HepG2 (cell line): Measurements from ENCODE around the gene TKTL2. TPM values are rescaled to one million over a fixed set of nuclear protein-coding genes. Genes with fewer than 3 reads are reported as not detected.
A peak's percentile ranks its signal among the peaks of the same experiment; 100 is the strongest.

ENCODE experiments used
- AHR ChIP-seq: IDR thresholded peaks from 2 replicates; pipeline ENCODE4 v1.6.1; 2018; ENCODE audit warnings: missing genetic modification reagents, missing compliant biosample characterization
- FOXO1 ChIP-seq: sonication (generic); formaldehyde crosslinking; IDR thresholded peaks from 2 replicates; pipeline ENCODE4 v1.4.0; 2020; ENCODE audit warnings: missing genetic modification reagents
- GATAD1 ChIP-seq: IDR thresholded peaks from 2 replicates; pipeline ENCODE4 v1.6.1; 2016; ENCODE audit warnings: missing genetic modification reagents, missing compliant biosample characterization
- HNRNPUL1 ChIP-seq: fragments of 200-400 bp; formaldehyde crosslinking; IDR thresholded peaks from 2 replicates; pipeline ENCODE4 v1.6.1; 2017; ENCODE audit warnings: low read depth, mild to moderate bottlenecking, low read length, moderate library complexity
- KDM4B ChIP-seq: sonication (generic); formaldehyde crosslinking; IDR thresholded peaks from 2 replicates; pipeline ENCODE4 v1.4.0; 2020; ENCODE audit warnings: missing genetic modification reagents
- SAP130 ChIP-seq: IDR thresholded peaks from 2 replicates; pipeline ENCODE4 v1.6.1; 2016; ENCODE audit warnings: low read depth
- XBP1 ChIP-seq: sonication (generic); formaldehyde crosslinking; IDR thresholded peaks from 2 replicates; pipeline ENCODE4 v1.5.0; 2020; ENCODE audit warnings: missing genetic modification reagents
- ZBTB10 ChIP-seq: sonication (generic); formaldehyde crosslinking; IDR thresholded peaks from 2 replicates; pipeline ENCODE4 v1.4.0; 2020; ENCODE audit warnings: missing genetic modification reagents, borderline replicate concordance
- ZBTB43 ChIP-seq: sonication (generic); formaldehyde crosslinking; conservative IDR thresholded peaks from 2 replicates; pipeline ENCODE4 v1.4.0; 2020; ENCODE audit warnings: missing genetic modification reagents
- ZKSCAN8 ChIP-seq: IDR thresholded peaks from 2 replicates; pipeline ENCODE4 v1.6.1; 2016; ENCODE audit warnings: borderline replicate concordance, missing genetic modification reagents, missing compliant biosample characterization
- ZNF234 ChIP-seq: sonication (generic); formaldehyde crosslinking; conservative IDR thresholded peaks from 2 replicates; pipeline ENCODE4 v1.5.1; 2020; ENCODE audit warnings: mild to moderate bottlenecking, missing genetic modification reagents
- ZNF33A ChIP-seq: sonication (generic); formaldehyde crosslinking; IDR thresholded peaks from 2 replicates; pipeline ENCODE4 v1.5.1; 2020; ENCODE audit warnings: missing genetic modification reagents, mild to moderate bottlenecking, moderate library complexity, borderline replicate concordance
- ZNF512B ChIP-seq: sonication (generic); formaldehyde crosslinking; IDR thresholded peaks from 2 replicates; pipeline ENCODE4 v1.5.1; 2020; ENCODE audit warnings: missing genetic modification reagents, mild to moderate bottlenecking, borderline replicate concordance
- ZSCAN31 ChIP-seq: sonication (generic); formaldehyde crosslinking; IDR thresholded peaks from 2 replicates; pipeline ENCODE4 v1.5.0; 2020; ENCODE audit warnings: low read depth, mild to moderate bottlenecking, missing genetic modification reagents
- ZSCAN5A ChIP-seq: sonication (generic); formaldehyde crosslinking; IDR thresholded peaks from 2 replicates; pipeline ENCODE4 v1.8.0; 2022; ENCODE audit warnings: mild to moderate bottlenecking, missing genetic modification reagents, borderline replicate concordance
- polyA plus RNA-seq, 8 experiments: library from polyadenylated mRNA; depleted of rRNA in 3 of 8; stranded (reverse) in 7 of 8; unstranded in 1 of 8; fragments of >200 nt; fragmentation: Illumina TruSeq in 4 of 8; extraction: Trizol in 4 of 8; gene quantifications; 2 replicates each; pipeline versions ENCODE4 v1.2.1 to v1.2.3, GENCODE V29; 2011 to 2016; ENCODE audit warnings: low read depth in 4 of 8, missing spikeins in 1 of 8, mixed read lengths in 1 of 8; ENCODE audit not compliant: insufficient read depth in 1 of 8
- total RNA-seq, 5 experiments: library from RNA; depleted of rRNA; stranded (reverse); fragments of >200 nt; fragmentation: Illumina TruSeq; extraction: Trizol; gene quantifications; 2 replicates each; pipeline ENCODE4 v1.2.3, GENCODE V29; 2016; ENCODE audit warnings: low read depth in 1 of 5
- TF ChIP-seq, protein P1 (sequence below): IDR thresholded peaks from 2 replicates; pipeline ENCODE4 v1.6.1; 2012; ENCODE audit warnings: low read length, improper control_type of control experiment

Gene TKTL2
- total and polyA plus RNA-seq, 2 of the 13 experiments (the other 11 are each of a cell fraction or from before 2014, with no cell fraction given): not detected

DNA sequence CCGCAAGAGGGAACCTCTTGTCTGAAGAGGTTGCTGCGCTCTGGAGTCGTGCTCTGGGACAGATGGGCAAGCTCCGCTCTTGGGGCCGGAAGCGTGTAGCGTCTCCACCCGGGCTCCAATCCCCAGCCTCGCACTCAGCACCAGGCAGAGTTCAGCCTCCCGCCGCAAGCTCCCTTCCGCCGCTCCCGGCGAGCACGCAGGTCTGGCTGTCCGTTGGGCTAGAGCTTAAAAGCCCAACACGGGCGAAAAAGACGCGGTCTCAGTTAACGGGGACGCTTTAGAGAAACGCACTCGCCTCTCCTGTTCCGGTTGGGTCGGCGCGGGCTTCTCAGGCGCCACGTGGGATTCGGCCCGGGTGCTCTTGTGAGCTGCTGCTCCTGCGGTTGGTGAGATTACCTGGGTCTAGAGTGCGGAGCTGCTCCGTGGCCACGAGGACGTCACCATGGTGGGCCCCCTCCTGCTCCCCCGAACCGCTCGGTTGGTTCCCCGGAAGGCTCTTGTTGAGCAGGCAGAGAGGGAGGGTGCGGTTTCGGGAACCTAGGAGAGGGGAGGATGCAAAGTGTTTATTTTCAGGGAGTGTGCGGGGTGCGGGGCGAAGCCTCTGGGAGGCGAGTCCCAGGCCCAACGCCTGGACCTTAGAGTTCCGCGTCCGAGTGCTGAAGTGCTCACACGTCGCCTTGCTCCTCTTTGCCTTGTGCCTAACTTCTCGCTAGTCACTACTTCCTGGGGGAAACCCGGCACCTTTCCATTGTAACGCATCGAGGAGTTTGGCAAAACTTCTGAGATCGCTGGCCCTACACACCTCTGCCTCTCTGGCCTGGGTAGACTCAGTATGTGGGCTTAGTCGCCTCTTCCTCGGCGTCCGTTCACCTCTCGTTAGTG, 21.0 kb upstream of the TKTL2 start, which contains the start of gene TMA16 (continued):
- TF ChIP-seq ZBTB10 (CRISPR knock-in tag): peak; percentile 90
- TF ChIP-seq ZKSCAN8 (CRISPR knock-in tag): peak; percentile 71; the same call in 1 of the 2 replicates
- TF ChIP-seq ZBTB43 (CRISPR knock-in tag): peak; percentile 77; the same call in 1 of the 2 replicates
- TF ChIP-seq KDM4B (CRISPR knock-in tag): peak; percentile 76
- TF ChIP-seq, protein P1, sequence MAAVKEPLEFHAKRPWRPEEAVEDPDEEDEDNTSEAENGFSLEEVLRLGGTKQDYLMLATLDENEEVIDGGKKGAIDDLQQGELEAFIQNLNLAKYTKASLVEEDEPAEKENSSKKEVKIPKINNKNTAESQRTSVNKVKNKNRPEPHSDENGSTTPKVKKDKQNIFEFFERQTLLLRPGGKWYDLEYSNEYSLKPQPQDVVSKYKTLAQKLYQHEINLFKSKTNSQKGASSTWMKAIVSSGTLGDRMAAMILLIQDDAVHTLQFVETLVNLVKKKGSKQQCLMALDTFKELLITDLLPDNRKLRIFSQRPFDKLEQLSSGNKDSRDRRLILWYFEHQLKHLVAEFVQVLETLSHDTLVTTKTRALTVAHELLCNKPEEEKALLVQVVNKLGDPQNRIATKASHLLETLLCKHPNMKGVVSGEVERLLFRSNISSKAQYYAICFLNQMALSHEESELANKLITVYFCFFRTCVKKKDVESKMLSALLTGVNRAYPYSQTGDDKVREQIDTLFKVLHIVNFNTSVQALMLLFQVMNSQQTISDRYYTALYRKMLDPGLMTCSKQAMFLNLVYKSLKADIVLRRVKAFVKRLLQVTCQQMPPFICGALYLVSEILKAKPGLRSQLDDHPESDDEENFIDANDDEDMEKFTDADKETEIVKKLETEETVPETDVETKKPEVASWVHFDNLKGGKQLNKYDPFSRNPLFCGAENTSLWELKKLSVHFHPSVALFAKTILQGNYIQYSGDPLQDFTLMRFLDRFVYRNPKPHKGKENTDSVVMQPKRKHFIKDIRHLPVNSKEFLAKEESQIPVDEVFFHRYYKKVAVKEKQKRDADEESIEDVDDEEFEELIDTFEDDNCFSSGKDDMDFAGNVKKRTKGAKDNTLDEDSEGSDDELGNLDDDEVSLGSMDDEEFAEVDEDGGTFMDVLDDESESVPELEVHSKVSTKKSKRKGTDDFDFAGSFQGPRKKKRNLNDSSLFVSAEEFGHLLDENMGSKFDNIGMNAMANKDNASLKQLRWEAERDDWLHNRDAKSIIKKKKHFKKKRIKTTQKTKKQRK: no peak
- peak; percentile 72; the same call in 1 of the 2 replicates for TF ChIP-seq AHR
- TF ChIP-seq ZNF234 (CRISPR knock-in tag): no peak
- no peak for TF ChIP-seq ZNF33A (CRISPR knock-in tag)
- TF ChIP-seq ZNF512B: peak; percentile 91; the same call in 1 of the 2 replicates
- TF ChIP-seq ZSCAN5A (CRISPR knock-in tag): peak; percentile 69; the same call in 1 of the 2 replicates
- peak; percentile 97 for TF ChIP-seq ZSCAN31 (CRISPR knock-in tag)
- no peak; the same call in 1 of the 2 replicates for TF ChIP-seq HNRNPUL1
- peak; percentile 73 for TF ChIP-seq FOXO1 (CRISPR knock-in tag)
- peak; percentile 95 for TF ChIP-seq SAP130 (CRISPR knock-in tag)
- peak; percentile 41; the same call in 1 of the 2 replicates for TF ChIP-seq XBP1 (CRISPR knock-in tag)
- peak; percentile 97 for TF ChIP-seq GATAD1 (CRISPR knock-in tag)
